Gastrocnemius medialis (tissue), 4 donors: Measurements from ENCODE around the gene HLA-A.

Experiments
- POLR2A ChIP-seq, 2 donors: fragments of 450-650 bp; IDR thresholded peaks; one replicate each; pipeline ENCODE4 v1.6.1; 2017; ENCODE audit warnings: antibody characterized with exemption in 2 of 2, mild to moderate bottlenecking in 2 of 2, moderate library complexity in 2 of 2
- TF ChIP-seq, protein P1 (sequence below), 5 experiments: fragments of 450-650 bp in 3 of 5; fragments of 200-600 bp in 2 of 5; sonication (generic) in 2 of 5; IDR thresholded peaks in 4 of 5; conservative IDR thresholded peaks in 1 of 5; 1 replicate in 4 of 5; 2 replicates in 1 of 5; pipeline ENCODE4 v1.5.1; 2016 to 2019; ENCODE audit warnings: antibody characterized with exemption in 5 of 5, mild to moderate bottlenecking in 3 of 5, moderate library complexity in 3 of 5

GRCh38 chr6:29919506-29920445 is 22.6 kb upstream of the HLA-A start:
- TF ChIP-seq, protein P1, sequence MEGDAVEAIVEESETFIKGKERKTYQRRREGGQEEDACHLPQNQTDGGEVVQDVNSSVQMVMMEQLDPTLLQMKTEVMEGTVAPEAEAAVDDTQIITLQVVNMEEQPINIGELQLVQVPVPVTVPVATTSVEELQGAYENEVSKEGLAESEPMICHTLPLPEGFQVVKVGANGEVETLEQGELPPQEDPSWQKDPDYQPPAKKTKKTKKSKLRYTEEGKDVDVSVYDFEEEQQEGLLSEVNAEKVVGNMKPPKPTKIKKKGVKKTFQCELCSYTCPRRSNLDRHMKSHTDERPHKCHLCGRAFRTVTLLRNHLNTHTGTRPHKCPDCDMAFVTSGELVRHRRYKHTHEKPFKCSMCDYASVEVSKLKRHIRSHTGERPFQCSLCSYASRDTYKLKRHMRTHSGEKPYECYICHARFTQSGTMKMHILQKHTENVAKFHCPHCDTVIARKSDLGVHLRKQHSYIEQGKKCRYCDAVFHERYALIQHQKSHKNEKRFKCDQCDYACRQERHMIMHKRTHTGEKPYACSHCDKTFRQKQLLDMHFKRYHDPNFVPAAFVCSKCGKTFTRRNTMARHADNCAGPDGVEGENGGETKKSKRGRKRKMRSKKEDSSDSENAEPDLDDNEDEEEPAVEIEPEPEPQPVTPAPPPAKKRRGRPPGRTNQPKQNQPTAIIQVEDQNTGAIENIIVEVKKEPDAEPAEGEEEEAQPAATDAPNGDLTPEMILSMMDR (IDR thresholded peaks at IDR 0.05 in 4 of 5, conservative IDR thresholded peaks at IDR 0.05 in 1 of 5), result no peak
- no peak for TF ChIP-seq POLR2A (IDR thresholded peaks at IDR 0.05)
